Adrenal gland (tissue), 5 donors: ENCODE measurements around the gene RNF227.

Experiments used
- CTCF ChIP-seq, 6 experiments: fragments of 450-650 bp in 4 of 6; fragments of 200-600 bp in 2 of 6; sonication (generic) in 1 of 6; IDR thresholded peaks; 1 replicate in 5 of 6; 2 replicates in 1 of 6; pipeline versions ENCODE4 v1.5.1 to v1.8.0; 2016 to 2021; ENCODE audit warnings: antibody characterized with exemption in 6 of 6, mild to moderate bottlenecking in 2 of 6, moderate library complexity in 1 of 6
- POLR2A ChIP-seq, 2 donors: fragments of 450-650 bp; IDR thresholded peaks; one replicate each; pipeline ENCODE4 v1.6.1; 2017; ENCODE audit warnings: antibody characterized with exemption in 2 of 2, mild to moderate bottlenecking in 2 of 2, moderate library complexity in 1 of 2
- donor health status: DM: no; HTN: no; CAD: no.

- TF ChIP-seq POLR2A (IDR thresholded peaks at IDR 0.05) (no peak), CTCF (IDR thresholded peaks at IDR 0.05) (no peak)
These were observed 19.0 kb downstream of the RNF227 start for GRCh38 chr17:7897090-7897489.
